Panc1 (cell line): ENCODE measurements around the gene GLI3. TPM values are rescaled to one million over a fixed set of nuclear protein-coding genes. Genes with fewer than 3 reads are reported as not detected.

Experiments
- ATAC-seq: fragments of 200-7000 bp; cut with Tn5 transposase; 2 replicates; pipeline ENCODE4 v1.9.1; 2020; ENCODE audit warnings: mild to moderate bottlenecking, moderate library complexity
- BruUV-seq: library from RNA; stranded (reverse); fragments of 400-500 nt; replicated peaks from 2 replicates; lab custom pipeline; 2021; lab: Mats Ljungman, UMichigan
- CTCF ChIA-PET: fragments of 300-600 bp; sonication (Branson Sonifier 250); formaldehyde crosslinking; loops from one replicate; lab custom pipeline; 2022; ENCODE audit warnings: antibody characterized with exemption; lab: Charles Lee
- POLR2A ChIA-PET: fragments of 300-600 bp; sonication (Branson Sonifier 250); formaldehyde crosslinking; loops from one replicate; lab custom pipeline; 2022; ENCODE audit warnings: antibody characterized with exemption; lab: Charles Lee
- DNase-seq: peaks from one replicate; pipeline ENCODE4 v3.0.0-alpha.2; 2010; ENCODE audit warnings: low read depth, low spot score
- H3K27ac ChIP-seq: 2 replicates; pipeline ENCODE4 v1.5.1; 2011; ENCODE audit warnings: mild to moderate bottlenecking, low read length, inconsistent platforms
- H3K27me3 ChIP-seq: fragments of 200-500 bp; sonication (Bioruptor generic); 2 replicates; pipeline ENCODE4 v1.6.0; 2014; ENCODE audit warnings: low read length, inconsistent platforms; ENCODE audit not compliant: control insufficient read depth, insufficient read depth
- H3K36me3 ChIP-seq: fragments of 200-500 bp; sonication (Bioruptor generic); 2 replicates; pipeline ENCODE4 v1.5.1; 2014; ENCODE audit warnings: inconsistent platforms, mild to moderate bottlenecking, low read length, moderate library complexity; ENCODE audit not compliant: control insufficient read depth, insufficient read depth
- H3K4me1 ChIP-seq: 2 replicates; pipeline ENCODE4 v1.5.1; 2011; ENCODE audit warnings: inconsistent platforms, mild to moderate bottlenecking, low read length, moderate library complexity; ENCODE audit not compliant: control insufficient read depth, insufficient read depth
- H3K4me3 ChIP-seq, 2 experiments: 2 replicates each; pipeline ENCODE4 v1.5.1; 2011 to 2012; ENCODE audit warnings: low read depth in 2 of 2, low read length in 2 of 2, mild to moderate bottlenecking in 2 of 2, inconsistent platforms in 1 of 2, moderate library complexity in 1 of 2
- H3K9me3 ChIP-seq: fragments of 200-500 bp; sonication (Bioruptor generic); 2 replicates; pipeline ENCODE4 v1.5.1; 2014; ENCODE audit warnings: low read depth, mild to moderate bottlenecking, inconsistent platforms, low read length, moderate library complexity; ENCODE audit not compliant: control insufficient read depth, insufficient read depth
- CTCF ChIP-seq: fragments of 450-650 bp; IDR thresholded peaks from 2 replicates; pipeline ENCODE4 v1.5.1; 2017; ENCODE audit warnings: mild to moderate bottlenecking
- POLR2AphosphoS5 ChIP-seq: IDR thresholded peaks from 2 replicates; pipeline ENCODE4 v1.6.1; 2012; ENCODE audit warnings: mild to moderate bottlenecking, low read depth, low read length, moderate library complexity
- REST ChIP-seq, 2 experiments: IDR thresholded peaks; 2 replicates each; pipeline ENCODE4 v1.6.1; 2011 to 2012; ENCODE audit warnings: low read depth in 2 of 2, control low read depth in 1 of 2, low read length in 1 of 2, mild to moderate bottlenecking in 1 of 2, moderate library complexity in 1 of 2; ENCODE audit not compliant: insufficient read depth in 1 of 2
- SIN3A ChIP-seq: IDR thresholded peaks from 2 replicates; pipeline ENCODE4 v1.6.1; 2012; ENCODE audit warnings: low read depth, mild to moderate bottlenecking, low read length, moderate library complexity, borderline replicate concordance; ENCODE audit not compliant: insufficient read depth
- TCF7L2 ChIP-seq: IDR thresholded peaks from 2 replicates; pipeline ENCODE4 v1.6.1; 2011; ENCODE audit warnings: mild to moderate bottlenecking, low read depth, low read length, inconsistent platforms
- in situ Hi-C: cut with HindIII; loops from 2 replicates; pipeline ENCODE4 v1.10.0; 2016; ENCODE audit warnings: low sequenced_read_pairs, low pct_unique_long_range_greater_than_20kb
- intact Hi-C: fragments of 100-400 bp; cut with micrococcal nuclease; formaldehyde crosslinking; loops from one replicate; pipeline ENCODE4 v1.10.0; 2022; ENCODE audit not compliant: unreplicated experiment
- total RNA-seq: library from RNA; stranded (reverse); gene quantifications from one replicate; pipeline ENCODE4 v1.2.1, GENCODE V29; 2021; ENCODE audit not compliant: unreplicated experiment

GLI3 gene
- total RNA-seq, 1 experiment from 2014 or later, result 3.7 TPM

DNA sequence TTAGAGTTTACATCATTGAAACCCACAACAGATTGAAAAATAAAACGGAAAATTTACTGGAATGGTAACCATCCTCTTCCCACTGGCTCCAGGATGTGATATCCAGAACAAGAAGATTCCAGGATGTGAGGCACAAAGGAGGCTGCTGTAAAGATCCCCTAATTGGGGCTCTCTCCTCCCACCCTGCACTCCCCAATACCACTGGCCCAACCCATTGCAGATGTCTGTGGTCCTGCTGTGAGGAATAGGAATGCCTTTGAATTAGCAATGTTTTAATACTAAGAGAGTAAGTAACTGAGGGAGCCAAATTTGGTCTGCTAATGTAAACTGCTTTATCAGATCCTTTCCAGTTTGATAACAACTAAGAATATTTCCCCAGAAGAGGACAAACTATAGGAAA, 308.2 kb downstream of the GLI3 start:
- intact Hi-C loops, result no loop called here
- Histone ChIP-seq H3K4me1 (no peaks in the 10 kb centered on the region), H3K36me3 (no peaks in the 10 kb centered on the region), H3K4me3 (no peak overlapping the region), H3K27ac (no peak overlapping the region), H3K27me3 (no peaks in the 10 kb centered on the region), H3K9me3 (no peaks in the 10 kb centered on the region)
- CTCF ChIA-PET, result no interaction called here
- no peak for ATAC-seq
- no peak for DNase-seq
- POLR2A ChIA-PET, result no interaction called here
- TF ChIP-seq REST (IDR thresholded peaks at IDR 0.05; ENCODE audit: insufficient read depth in 1 of 2, low read depth in 2 of 2, low read length in 1 of 2) (no peak), SIN3A (no peak), CTCF (no peak), POLR2AphosphoS5 (no peak), TCF7L2 (no peak)
- no TSS peak for BruUV-seq
- in situ Hi-C loops, result no loop called here

- BruUV-seq, result no TSS peak
- CTCF ChIA-PET, result no interaction called here
- H3K9me3 ChIP-seq, result no peaks in the 10 kb centered on the region
- H3K36me3 ChIP-seq, result no peaks in the 10 kb centered on the region
- no peaks in the 10 kb centered on the region for H3K4me1 ChIP-seq
- ATAC-seq (no peak), DNase-seq (no peak)
- in situ Hi-C loops (no loop called here), intact Hi-C loops (no loop called here)
- H3K27me3 ChIP-seq, result no peaks in the 10 kb centered on the region
- TF ChIP-seq POLR2AphosphoS5, result no peak
- TF ChIP-seq CTCF, result no peak
- no peak for TF ChIP-seq TCF7L2
- no peak for TF ChIP-seq SIN3A
- no peak for TF ChIP-seq REST (IDR thresholded peaks at IDR 0.05; ENCODE audit: insufficient read depth in 1 of 2, low read depth in 2 of 2, low read length in 1 of 2)
- H3K4me3 ChIP-seq, result no peak overlapping the region
- no peak overlapping the region for H3K27ac ChIP-seq
- POLR2A ChIA-PET, result no interaction called here
These were observed 308.8 kb downstream of the GLI3 start for GRCh38 chr7:41928166-41928565.
